ENCODE measurements around the gene SECISBP2. TPM values are rescaled to one million over a fixed set of nuclear protein-coding genes. Genes with fewer than 3 reads are reported as not detected.

SECISBP2 gene
- total and polyA plus RNA-seq, 2 donors: 22.7 to 78.7 TPM

- H3K36me3 ChIP-seq (ENCODE audit: insufficient read depth): no peaks in the 10 kb centered on the region
- WGBS: 82% methylated on average over 12 of the region's 12 CpGs
These were observed 76.1 kb downstream of the SECISBP2 start for GRCh38 chr9:89394412-89394811.

GRCh38 chr9:89395931-89396710, 77.8 kb downstream of the SECISBP2 start:
- 90% methylated on average over 11 of the region's 11 CpGs for WGBS
- Histone ChIP-seq H3K36me3 (ENCODE audit: insufficient read depth) (no peaks in the 10 kb centered on the region), H3K27ac (ENCODE audit: low read depth) (no peak overlapping the region), H3K4me3 (ENCODE audit: low read depth, low read length) (no peak overlapping the region), H3K4me1 (ENCODE audit: insufficient read depth) (no peaks in the 10 kb centered on the region)
- DNase-seq (ENCODE audit: extremely low spot score): no peak

More at GRCh38 chr9:89394412-89394811, 76.1 kb downstream of the SECISBP2 start:
- DNase-seq (ENCODE audit: extremely low spot score): no peak
- Histone ChIP-seq H3K27ac (ENCODE audit: low read depth) (no peak overlapping the region), H3K4me3 (ENCODE audit: low read depth, low read length) (no peak overlapping the region), H3K4me1 (ENCODE audit: insufficient read depth) (no peaks in the 10 kb centered on the region)

- WGBS: 86% methylated on average over 5 of the region's 5 CpGs
- Histone ChIP-seq H3K4me1 (ENCODE audit: insufficient read depth) (no peaks in the 10 kb centered on the region), H3K36me3 (ENCODE audit: insufficient read depth) (no peaks in the 10 kb centered on the region), H3K27ac (ENCODE audit: low read depth) (no peak overlapping the region), H3K4me3 (ENCODE audit: low read depth, low read length) (no peak overlapping the region)
- no peak for DNase-seq (ENCODE audit: extremely low spot score)
These were observed 79.2 kb downstream of the SECISBP2 start for GRCh38 chr9:89397471-89397870.

- Histone ChIP-seq H3K4me1 (ENCODE audit: insufficient read depth) (no peaks in the 10 kb centered on the region), H3K27ac (ENCODE audit: low read depth) (no peak overlapping the region), H3K4me3 (ENCODE audit: low read depth, low read length) (no peak overlapping the region), H3K36me3 (ENCODE audit: insufficient read depth) (no peaks in the 10 kb centered on the region)
- DNase-seq (ENCODE audit: extremely low spot score): no peak
- 92% methylated on average over 5 of the region's 5 CpGs for WGBS
These were observed 80.3 kb downstream of the SECISBP2 start for GRCh38 chr9:89398621-89399020.

GRCh38 chr9:89400403-89401116, 82.3 kb downstream of the SECISBP2 start:
- Histone ChIP-seq H3K36me3 (ENCODE audit: insufficient read depth) (no peaks in the 10 kb centered on the region), H3K27ac (ENCODE audit: low read depth) (no peak overlapping the region), H3K4me1 (ENCODE audit: insufficient read depth) (no peaks in the 10 kb centered on the region), H3K4me3 (ENCODE audit: low read depth, low read length) (no peak overlapping the region)
- DNase-seq (ENCODE audit: extremely low spot score): no peak
- 85% methylated on average over 12 of the region's 12 CpGs for WGBS

GRCh38 chr9:89402695-89403427, 84.6 kb downstream of the SECISBP2 start:
- no peak for DNase-seq (ENCODE audit: extremely low spot score)
- Histone ChIP-seq H3K4me1 (ENCODE audit: insufficient read depth) (no peaks in the 10 kb centered on the region), H3K4me3 (ENCODE audit: low read depth, low read length) (no peak overlapping the region), H3K27ac (ENCODE audit: low read depth) (no peak overlapping the region), H3K36me3 (ENCODE audit: insufficient read depth) (no peaks in the 10 kb centered on the region)
- WGBS: 93% methylated on average over 14 of the region's 14 CpGs

GRCh38 chr9:89404074-89404473, 85.8 kb downstream of the SECISBP2 start:
- no peak for DNase-seq (ENCODE audit: extremely low spot score)
- H3K4me3 ChIP-seq (ENCODE audit: low read depth, low read length): no peak overlapping the region
- 87% methylated on average over 11 of the region's 11 CpGs for WGBS
- H3K27ac ChIP-seq (ENCODE audit: low read depth): no peak overlapping the region
- H3K4me1 ChIP-seq (ENCODE audit: insufficient read depth): no peaks in the 10 kb centered on the region
- H3K36me3 ChIP-seq (ENCODE audit: insufficient read depth): no peaks in the 10 kb centered on the region

- no peak overlapping the region for H3K27ac ChIP-seq (ENCODE audit: low read depth)
- no peaks in the 10 kb centered on the region for H3K4me1 ChIP-seq (ENCODE audit: insufficient read depth)
- 57% methylated on average over 11 of the region's 11 CpGs for WGBS
- no peak overlapping the region for H3K4me3 ChIP-seq (ENCODE audit: low read depth, low read length)
- no peak for DNase-seq (ENCODE audit: extremely low spot score)
- H3K36me3 ChIP-seq (ENCODE audit: insufficient read depth): no peaks in the 10 kb centered on the region
These were observed 87.5 kb downstream of the SECISBP2 start for GRCh38 chr9:89405826-89406225.

GRCh38 chr9:89407070-89407469, 88.8 kb downstream of the SECISBP2 start:
- Histone ChIP-seq H3K36me3 (ENCODE audit: insufficient read depth) (no peaks in the 10 kb centered on the region), H3K4me1 (ENCODE audit: insufficient read depth) (no peaks in the 10 kb centered on the region), H3K4me3 (ENCODE audit: low read depth, low read length) (no peak overlapping the region), H3K27ac (ENCODE audit: low read depth) (no peak overlapping the region)
- 32% methylated on average over 2 of the region's 2 CpGs for WGBS
- no peak for DNase-seq (ENCODE audit: extremely low spot score)

- Histone ChIP-seq H3K4me1 (ENCODE audit: insufficient read depth) (no peaks in the 10 kb centered on the region), H3K27ac (ENCODE audit: low read depth) (no peak overlapping the region), H3K36me3 (ENCODE audit: insufficient read depth) (no peaks in the 10 kb centered on the region), H3K4me3 (ENCODE audit: low read depth, low read length) (no peak overlapping the region)
- WGBS: 76% methylated on average over 12 of the region's 12 CpGs
- DNase-seq (ENCODE audit: extremely low spot score): no peak
These were observed 90.4 kb downstream of the SECISBP2 start for GRCh38 chr9:89408628-89409101.

Small RNA genes lying within 50 kb of the gene (small RNA-seq; reads per million reads assigned to genes)
- not detected for gene MIR3153

Other genes with a start within 250 kb of the SECISBP2 start
- 2.0 TPM for gene SHC3, start 139.7 kb upstream of the SECISBP2 start, total RNA-seq
- 1.6 TPM for gene SHC3, start 139.7 kb upstream of the SECISBP2 start, polyA plus RNA-seq
- gene CKS2, start 7.3 kb upstream of the SECISBP2 start, total RNA-seq: 58.7 TPM
- gene CKS2, start 7.3 kb upstream of the SECISBP2 start, polyA plus RNA-seq: 18.0 TPM
- gene SEMA4D, start 179.6 kb downstream of the SECISBP2 start, total RNA-seq: 14.0 TPM
- gene SEMA4D, start 179.6 kb downstream of the SECISBP2 start, polyA plus RNA-seq: 9.1 TPM